ENCODE data around the gene DNAL4. TPM values are rescaled to one million over a fixed set of nuclear protein-coding genes. Genes with fewer than 3 reads are reported as not detected.
A peak's percentile ranks its signal among the peaks of the same experiment; 100 is the strongest.
"Not testable (repeated sequence)": the region's sequence is repeated elsewhere in the genome, so short reads cannot be mapped to it uniquely, and the experiment has no call there.

DNAL4 gene
- total and polyA plus RNA-seq, 4 donors = 8.2 to 14.3 (median 9.8) TPM

DNA sequence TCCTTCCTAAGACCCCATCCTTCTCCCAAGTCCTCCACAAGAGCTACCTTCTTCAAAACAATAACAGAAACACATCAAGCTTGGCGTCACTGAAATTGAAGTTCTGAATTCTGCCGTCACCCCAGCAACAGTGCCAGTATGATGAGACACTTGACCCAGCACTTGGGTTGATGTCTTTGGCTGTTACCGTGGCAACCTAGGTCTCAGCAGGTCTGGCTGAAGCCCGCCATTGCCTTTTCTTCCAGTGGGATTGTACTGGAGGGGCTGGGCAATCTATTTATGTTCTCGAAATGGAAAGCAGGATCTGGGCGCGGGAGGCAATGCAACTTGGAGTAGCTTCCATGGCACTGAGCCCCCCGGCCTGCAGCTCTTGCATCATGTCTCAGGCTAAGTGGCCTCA lies 26.1 kb upstream of the DNAL4 start:
- no peak for DNase-seq
- H3K4me3 ChIP-seq (ENCODE audit: low read length in 2 of 2) = no peak overlapping the region
- H3K27me3 ChIP-seq (ENCODE audit: control insufficient read depth in 1 of 2, insufficient read depth in 2 of 2, low read length in 1 of 2) = no peaks in the 10 kb centered on the region
- no peaks in the 10 kb centered on the region for H3K36me3 ChIP-seq (ENCODE audit: control insufficient read depth in 1 of 2, insufficient read depth in 2 of 2, low read length in 1 of 2)
- no peak overlapping the region for H3K27ac ChIP-seq (ENCODE audit: low read depth in 1 of 2, low read length in 2 of 2)
- ATAC-seq (ENCODE audit: low FRiP score) = no peak
- H3K9me3 ChIP-seq (ENCODE audit: control insufficient read depth, low read length) = no peaks in the 10 kb centered on the region
- no peaks in the 10 kb centered on the region for H3K4me1 ChIP-seq (ENCODE audit: control insufficient read depth in 1 of 2, insufficient read depth in 2 of 2, low read length in 2 of 2)
- WGBS, 2 donors = 87% methylated on average over 8 of the region's 8 CpGs
- intact Hi-C loops (cut with DNase I) = no loop called here

DNA sequence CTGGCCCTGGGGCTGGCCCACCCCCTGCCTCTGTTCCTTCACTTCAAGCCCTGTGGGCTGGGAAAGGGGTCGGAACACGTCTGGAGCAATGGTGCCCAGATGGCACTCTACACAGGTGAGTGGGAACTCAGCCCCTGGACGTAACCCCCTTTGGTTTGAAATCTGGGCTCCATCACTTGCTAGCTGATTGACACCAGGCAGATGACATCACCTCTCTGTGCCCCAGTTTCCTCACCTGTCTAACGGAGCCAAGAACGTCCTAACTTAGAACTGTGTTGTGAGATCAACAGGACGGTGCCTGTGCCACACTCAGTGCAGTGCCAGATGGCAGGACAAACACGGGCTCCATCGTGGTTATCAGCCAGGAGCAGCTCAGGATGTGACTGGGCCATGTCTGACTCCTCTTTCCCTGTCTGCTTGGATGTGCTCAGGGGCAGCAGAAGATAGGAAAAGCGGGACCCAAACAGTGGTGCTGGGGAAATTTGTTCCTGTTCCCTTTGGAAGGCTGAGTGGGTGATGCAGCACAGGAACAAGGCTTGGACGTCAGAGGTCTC lies 25.5 kb upstream of the DNAL4 start:
- Histone ChIP-seq H3K27ac (ENCODE audit: low read depth in 1 of 2, low read length in 2 of 2) (no peak overlapping the region), H3K36me3 (ENCODE audit: control insufficient read depth in 1 of 2, insufficient read depth in 2 of 2, low read length in 1 of 2) (no peaks in the 10 kb centered on the region), H3K27me3 (ENCODE audit: control insufficient read depth in 1 of 2, insufficient read depth in 2 of 2, low read length in 1 of 2) (no peaks in the 10 kb centered on the region), H3K4me1 (ENCODE audit: control insufficient read depth in 1 of 2, insufficient read depth in 2 of 2, low read length in 2 of 2) (no peaks in the 10 kb centered on the region), H3K9me3 (ENCODE audit: control insufficient read depth, low read length) (no peaks in the 10 kb centered on the region), H3K4me3 (ENCODE audit: low read length in 2 of 2) (no peak overlapping the region)
- 79 to 81% methylated on average over 10 of the region's 10 CpGs for WGBS, 2 donors
- DNase-seq (no peak), ATAC-seq (ENCODE audit: low FRiP score) (no peak)
- intact Hi-C loops (cut with DNase I) = no loop called here

DNA sequence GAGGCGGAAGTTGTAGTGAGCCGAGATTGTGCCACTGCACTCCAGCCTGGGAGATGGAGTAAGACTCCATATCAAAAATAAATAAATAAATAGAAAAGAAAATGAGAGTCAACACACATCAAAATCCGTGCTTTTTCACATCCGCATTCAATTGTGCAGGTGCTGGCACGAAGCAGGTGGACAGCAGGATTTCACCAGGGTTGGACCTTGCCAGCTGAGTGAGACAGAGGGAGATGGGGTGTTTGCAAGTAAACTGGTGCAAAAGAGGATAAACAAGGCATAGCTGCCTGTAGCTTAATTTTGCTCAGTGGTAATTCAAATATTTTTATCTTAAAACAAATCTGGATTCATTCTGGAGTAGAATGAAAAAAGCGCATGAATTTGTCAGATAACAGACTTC lies 23.3 kb upstream of the DNAL4 start:
- DNase-seq (no peak), ATAC-seq (ENCODE audit: low FRiP score) (no peak)
- H3K9me3 ChIP-seq (ENCODE audit: control insufficient read depth, low read length) = no peaks in the 10 kb centered on the region
- H3K4me3 ChIP-seq (ENCODE audit: low read length in 2 of 2) = no peak overlapping the region
- intact Hi-C loops (cut with DNase I) = no loop called here
- H3K36me3 ChIP-seq (ENCODE audit: control insufficient read depth in 1 of 2, insufficient read depth in 2 of 2, low read length in 1 of 2) = no peaks in the 10 kb centered on the region
- no peak overlapping the region for H3K27ac ChIP-seq (ENCODE audit: low read depth in 1 of 2, low read length in 2 of 2)
- H3K4me1 ChIP-seq (ENCODE audit: control insufficient read depth in 1 of 2, insufficient read depth in 2 of 2, low read length in 2 of 2) = no peaks in the 10 kb centered on the region
- no peaks in the 10 kb centered on the region for H3K27me3 ChIP-seq (ENCODE audit: control insufficient read depth in 1 of 2, insufficient read depth in 2 of 2, low read length in 1 of 2)
- 90 to 91% methylated on average over 6 of the region's 6 CpGs for WGBS, 2 donors

DNA sequence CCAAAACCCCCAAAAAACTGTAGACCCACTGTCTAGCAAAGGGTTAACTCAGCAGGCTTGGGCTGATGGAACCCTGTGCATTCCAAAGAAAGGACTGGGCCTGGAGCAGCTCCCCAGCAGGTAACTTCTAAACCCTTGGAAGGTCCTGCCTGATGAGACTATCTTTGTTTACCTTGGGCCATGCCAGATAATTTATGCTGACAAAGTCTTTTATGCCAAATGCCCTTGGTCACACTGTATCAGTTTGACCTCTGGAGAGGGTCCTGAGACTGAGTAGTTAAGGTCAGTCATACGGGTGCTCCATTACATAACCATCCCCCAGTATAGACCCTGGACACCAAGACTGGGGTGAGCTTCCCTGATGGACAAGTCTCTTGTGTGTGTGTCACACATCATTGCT lies 21.9 kb upstream of the DNAL4 start:
- Histone ChIP-seq H3K27ac (ENCODE audit: low read depth in 1 of 2, low read length in 2 of 2) (no peak overlapping the region), H3K36me3 (ENCODE audit: control insufficient read depth in 1 of 2, insufficient read depth in 2 of 2, low read length in 1 of 2) (no peaks in the 10 kb centered on the region), H3K27me3 (ENCODE audit: control insufficient read depth in 1 of 2, insufficient read depth in 2 of 2, low read length in 1 of 2) (no peaks in the 10 kb centered on the region), H3K4me1 (ENCODE audit: control insufficient read depth in 1 of 2, insufficient read depth in 2 of 2, low read length in 2 of 2) (no peaks in the 10 kb centered on the region), H3K4me3 (ENCODE audit: low read length in 2 of 2) (no peak overlapping the region), H3K9me3 (ENCODE audit: control insufficient read depth, low read length) (no peaks in the 10 kb centered on the region)
- DNase-seq = no peak
- ATAC-seq (ENCODE audit: low FRiP score) = no peak
- 42 to 59% methylated on average over 1 of the region's 1 CpG for WGBS, 2 donors
- intact Hi-C loops (cut with DNase I) = no loop called here

DNA sequence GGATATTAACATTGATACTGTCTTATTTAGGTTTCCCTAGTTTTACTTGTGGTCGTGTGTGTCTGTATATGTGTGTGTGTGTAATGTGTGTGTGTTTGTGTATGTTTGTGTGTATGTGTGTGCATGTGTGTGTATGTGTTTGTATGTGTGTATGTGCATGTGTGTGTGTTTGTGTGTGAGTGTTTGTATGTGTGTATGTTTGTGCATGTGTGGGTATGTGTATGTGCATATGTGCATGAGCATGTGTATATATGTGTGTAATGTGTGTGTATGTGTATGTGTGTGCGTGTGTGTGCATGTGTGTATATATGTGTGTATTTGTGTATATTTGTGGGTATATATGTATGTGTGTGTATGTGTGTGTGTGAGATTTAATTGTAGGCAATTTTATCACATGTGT lies 17.3 kb upstream of the DNAL4 start:
- WGBS, 2 donors = 81 to 84% methylated on average over 2 of the region's 2 CpGs
- H3K27me3 ChIP-seq (ENCODE audit: control insufficient read depth in 1 of 2, insufficient read depth in 2 of 2, low read length in 1 of 2) = no peaks in the 10 kb centered on the region
- ATAC-seq (ENCODE audit: low FRiP score) (no peak), DNase-seq (no peak)
- H3K4me1 ChIP-seq (ENCODE audit: control insufficient read depth in 1 of 2, insufficient read depth in 2 of 2, low read length in 2 of 2) = no peaks in the 10 kb centered on the region
- no peaks in the 10 kb centered on the region for H3K36me3 ChIP-seq (ENCODE audit: control insufficient read depth in 1 of 2, insufficient read depth in 2 of 2, low read length in 1 of 2)
- no peak overlapping the region for H3K27ac ChIP-seq (ENCODE audit: low read depth in 1 of 2, low read length in 2 of 2)
- intact Hi-C loops (cut with DNase I) = no loop called here
- H3K4me3 ChIP-seq (ENCODE audit: low read length in 2 of 2) = no peak overlapping the region
- H3K9me3 ChIP-seq (ENCODE audit: control insufficient read depth, low read length) = no peaks in the 10 kb centered on the region

DNA sequence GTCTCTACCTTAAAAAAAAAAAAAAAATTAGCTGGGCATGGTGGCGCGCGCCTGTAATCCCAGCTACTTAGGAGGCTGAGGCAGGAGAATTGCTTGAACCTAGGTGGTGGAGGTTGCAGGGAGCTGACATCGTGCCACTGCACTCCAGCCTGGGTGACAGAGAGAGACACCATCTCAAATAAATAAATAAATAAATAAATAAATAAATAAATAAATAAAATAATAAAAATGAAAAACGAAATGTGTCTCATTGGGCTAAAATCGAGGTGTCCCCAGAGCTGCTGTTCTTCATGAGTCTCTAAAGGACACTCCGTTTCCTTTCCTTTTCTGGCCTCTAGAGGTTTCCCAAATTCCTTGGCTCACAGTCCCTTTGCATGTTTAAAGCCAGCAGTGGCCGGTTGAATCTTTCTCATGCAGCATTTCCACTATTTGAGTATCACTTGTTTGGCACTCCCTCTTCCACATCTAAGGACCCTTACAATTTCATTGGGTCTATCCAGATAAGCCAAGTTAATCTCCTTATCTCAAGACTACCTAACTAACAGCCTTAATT lies 11.2 kb upstream of the DNAL4 start:
- H3K4me1 ChIP-seq (ENCODE audit: control insufficient read depth in 1 of 2, insufficient read depth in 2 of 2, low read length in 2 of 2); H3K9me3 ChIP-seq (ENCODE audit: control insufficient read depth, low read length); H3K27me3 ChIP-seq (ENCODE audit: control insufficient read depth in 1 of 2, insufficient read depth in 2 of 2, low read length in 1 of 2); H3K4me3 ChIP-seq (ENCODE audit: low read length in 2 of 2); DNase-seq; ATAC-seq (ENCODE audit: low FRiP score); H3K27ac ChIP-seq (ENCODE audit: low read depth in 1 of 2, low read length in 2 of 2); H3K36me3 ChIP-seq (ENCODE audit: control insufficient read depth in 1 of 2, insufficient read depth in 2 of 2, low read length in 1 of 2); intact Hi-C loops (cut with DNase I): not testable (repeated sequence)
- 63 to 64% methylated on average over 8 of the region's 8 CpGs for WGBS, 2 donors

DNA sequence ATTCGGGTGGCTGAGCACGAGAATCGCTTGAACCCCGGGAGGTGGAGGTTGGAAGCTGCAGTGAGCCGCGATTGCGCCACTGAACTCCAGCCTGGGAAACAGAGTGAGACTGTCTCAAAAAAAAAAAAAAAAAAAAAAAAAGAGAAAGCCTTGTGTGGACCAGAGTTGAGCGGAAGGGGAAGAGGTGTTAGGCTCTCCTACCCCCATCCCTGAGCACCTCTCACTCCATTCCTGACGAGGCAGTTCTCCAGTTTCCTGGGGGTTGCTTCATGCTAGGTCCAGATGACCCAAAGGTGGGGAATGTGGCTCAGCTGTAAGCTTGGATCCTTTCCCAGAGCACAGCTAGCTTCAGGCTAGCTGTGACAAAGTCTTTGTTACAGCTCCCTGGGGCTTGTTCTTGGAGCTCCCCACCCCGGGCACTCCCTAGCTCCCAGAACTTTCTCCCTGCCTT lies 8.8 kb upstream of the DNAL4 start:
- ATAC-seq (ENCODE audit: low FRiP score) = peak; percentile 73
- Histone ChIP-seq H3K27me3 (ENCODE audit: control insufficient read depth in 1 of 2, insufficient read depth in 2 of 2, low read length in 1 of 2) (no peaks in the 10 kb centered on the region), H3K27ac (ENCODE audit: low read depth in 1 of 2, low read length in 2 of 2) (no peak overlapping the region), H3K36me3 (ENCODE audit: control insufficient read depth in 1 of 2, insufficient read depth in 2 of 2, low read length in 1 of 2) (no peaks in the 10 kb centered on the region), H3K9me3 (ENCODE audit: control insufficient read depth, low read length) (peaks cover 6% of the 10 kb centered on the region), H3K4me3 (ENCODE audit: low read length in 2 of 2) (no peak overlapping the region), H3K4me1 (ENCODE audit: control insufficient read depth in 1 of 2, insufficient read depth in 2 of 2, low read length in 2 of 2) (no peaks in the 10 kb centered on the region)
- peak in 1 of 2 donors; percentile 71 for DNase-seq
- intact Hi-C loops (cut with DNase I) = no loop called here
- WGBS, 2 donors = 29 to 36% methylated on average over 10 of the region's 10 CpGs

DNA sequence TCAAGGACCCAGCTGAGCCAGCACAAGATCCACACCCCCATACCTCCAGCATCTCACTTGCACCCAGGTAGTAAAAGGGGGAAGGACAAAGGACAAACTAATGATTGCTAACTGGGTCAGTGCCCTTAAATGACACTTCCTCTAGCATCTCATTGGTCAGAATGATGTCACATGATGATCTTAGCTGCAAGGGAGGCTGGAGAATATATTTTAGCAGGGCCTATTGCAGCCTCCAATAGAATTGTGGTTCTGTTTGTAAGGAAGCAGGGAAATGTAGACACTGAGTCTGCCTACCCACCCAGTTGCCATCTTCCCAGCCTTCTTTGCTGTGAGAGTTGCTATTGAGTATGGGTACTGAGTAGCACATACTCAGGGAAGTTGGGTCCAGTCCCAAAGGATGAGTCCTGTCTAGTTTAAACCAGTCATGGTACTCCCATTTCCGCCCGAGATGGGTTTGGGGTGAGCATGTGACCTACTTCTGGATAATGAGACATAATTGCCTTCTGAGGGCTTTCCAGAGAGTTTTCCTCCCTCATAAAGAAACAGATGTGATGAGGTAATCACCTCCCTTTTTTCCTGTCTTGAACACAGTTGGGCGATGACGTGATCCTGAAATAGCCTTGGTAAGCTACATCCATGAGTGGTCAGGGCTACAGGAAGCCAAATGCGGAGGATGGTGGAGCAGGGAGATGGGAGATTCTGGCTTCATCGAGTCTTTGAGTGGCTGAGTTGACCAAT lies 5.5 kb upstream of the DNAL4 start:
- WGBS, 2 donors = 89 to 92% methylated on average over 6 of the region's 6 CpGs
- Histone ChIP-seq H3K9me3 (ENCODE audit: control insufficient read depth, low read length) (peaks cover 6% of the 10 kb centered on the region), H3K4me3 (ENCODE audit: low read length in 2 of 2) (no peak overlapping the region), H3K36me3 (ENCODE audit: control insufficient read depth in 1 of 2, insufficient read depth in 2 of 2, low read length in 1 of 2) (no peaks in the 10 kb centered on the region), H3K4me1 (ENCODE audit: control insufficient read depth in 1 of 2, insufficient read depth in 2 of 2, low read length in 2 of 2) (no peaks in the 10 kb centered on the region), H3K27me3 (ENCODE audit: control insufficient read depth in 1 of 2, insufficient read depth in 2 of 2, low read length in 1 of 2) (no peaks in the 10 kb centered on the region), H3K27ac (ENCODE audit: low read depth in 1 of 2, low read length in 2 of 2) (no peak overlapping the region)
- DNase-seq (no peak), ATAC-seq (ENCODE audit: low FRiP score) (no peak)
- intact Hi-C loops (cut with DNase I) = no loop called here

DNA sequence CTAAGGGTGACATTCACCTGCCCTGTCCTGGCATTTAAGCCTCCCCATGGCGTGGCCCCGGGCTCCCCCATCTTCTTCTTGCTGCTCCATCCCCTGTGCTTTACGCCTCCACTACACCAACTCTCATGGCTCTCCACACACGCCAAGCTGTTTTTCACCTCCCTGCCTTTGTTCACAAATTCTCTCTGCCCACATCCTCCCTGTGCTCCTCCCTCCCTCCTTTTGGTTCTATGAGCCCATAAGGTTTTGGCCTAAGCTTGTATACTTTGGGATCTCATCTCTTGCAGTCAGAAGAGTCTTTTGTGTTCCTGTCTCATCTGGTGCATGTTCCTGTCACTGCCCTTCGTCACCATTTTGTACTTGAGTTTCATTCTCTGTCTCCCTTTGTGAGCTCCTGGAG lies 4.6 kb upstream of the DNAL4 start:
- Histone ChIP-seq H3K27ac (ENCODE audit: low read depth in 1 of 2, low read length in 2 of 2) (no peak overlapping the region), H3K27me3 (ENCODE audit: control insufficient read depth in 1 of 2, insufficient read depth in 2 of 2, low read length in 1 of 2) (no peaks in the 10 kb centered on the region), H3K9me3 (ENCODE audit: control insufficient read depth, low read length) (peaks cover 6% of the 10 kb centered on the region), H3K36me3 (ENCODE audit: control insufficient read depth in 1 of 2, insufficient read depth in 2 of 2, low read length in 1 of 2) (no peaks in the 10 kb centered on the region), H3K4me3 (ENCODE audit: low read length in 2 of 2) (no peak overlapping the region), H3K4me1 (ENCODE audit: control insufficient read depth in 1 of 2, insufficient read depth in 2 of 2, low read length in 2 of 2) (no peaks in the 10 kb centered on the region)
- no peak for DNase-seq
- no peak for ATAC-seq (ENCODE audit: low FRiP score)
- intact Hi-C loops (cut with DNase I) = no loop called here
- 74 to 78% methylated on average over 5 of the region's 5 CpGs for WGBS, 2 donors

Data from aorta (tissue), 5 donors.